ENCODE results near the gene HDAC4. TPM values are rescaled to one million over a fixed set of nuclear protein-coding genes. Genes with fewer than 3 reads are reported as not detected.

The HDAC4 gene
- total and polyA plus RNA-seq, 4 donors: 2.9 to 37.2 (median 4.4) TPM

- no peak for TF ChIP-seq REST (IDR thresholded peaks at IDR 0.05)
- TF ChIP-seq FOXA2 (IDR thresholded peaks at IDR 0.05): no peak
- TF ChIP-seq NR2F2 (IDR thresholded peaks at IDR 0.05): no peak
- TF ChIP-seq JUND (IDR thresholded peaks at IDR 0.05): no peak
Measured at GRCh38 chr2:239187464-239188253, 213.2 kb downstream of the HDAC4 start (continued).

- Histone ChIP-seq H3K9ac (ENCODE audit: low read depth in 1 of 2, low read length in 2 of 2) (no peak overlapping the region), H3K27me3 (ENCODE audit: control insufficient read depth in 4 of 4, insufficient read depth in 4 of 4, low read length in 3 of 4) (no peaks in the 10 kb centered on the region), H3K4me1 (ENCODE audit: control insufficient read depth in 4 of 4, insufficient read depth in 4 of 4, low read length in 3 of 4) (no peaks in the 10 kb centered on the region), H3K9me3 (ENCODE audit: control insufficient read depth in 4 of 4, low read length in 3 of 4) (peaks cover 0 to 5% (median 0%) of the 10 kb centered on the region in 4 donors), H3K4me3 (ENCODE audit: low read depth in 1 of 3, low read length in 3 of 3) (no peak overlapping the region), H3K36me3 (ENCODE audit: control insufficient read depth in 4 of 4, insufficient read depth in 3 of 4, low read depth in 1 of 4, low read length in 3 of 4) (peaks cover 2 to 29% (median 14%) of the 10 kb centered on the region in 4 donors), H3K27ac (ENCODE audit: low read depth in 1 of 2, low read length in 2 of 2) (no peak overlapping the region)
- DNase-seq (ENCODE audit: low spot score): no peak
- TF ChIP-seq MAX (IDR thresholded peaks at IDR 0.05) (no peak), REST (IDR thresholded peaks at IDR 0.05) (no peak), SP1 (IDR thresholded peaks at IDR 0.05) (no peak), FOXA2 (IDR thresholded peaks at IDR 0.05) (no peak), ZBTB33 (IDR thresholded peaks at IDR 0.05) (no peak), FOXA1 (IDR thresholded peaks at IDR 0.05) (no peak), HNF4A (conservative IDR thresholded peaks at IDR 0.05) (no peak), CTCF (IDR thresholded peaks at IDR 0.05; ENCODE audit: low read depth, low read length, missing input control) (no peak), EGR1 (IDR thresholded peaks at IDR 0.05; ENCODE audit: low read depth in 2 of 2) (no peak), RXRA (IDR thresholded peaks at IDR 0.05) (no peak)
- 96% methylated on average over 20 of the region's 20 CpGs for WGBS
Measured at GRCh38 chr2:239186516-239187357, 214.1 kb downstream of the HDAC4 start.
